ENCODE measurements around the gene HSPB6.
"Not testable (repeated sequence)": the region's sequence is repeated elsewhere in the genome, so short reads cannot be mapped to it uniquely, and the experiment has no call there.

The HSPB6 gene

DNA sequence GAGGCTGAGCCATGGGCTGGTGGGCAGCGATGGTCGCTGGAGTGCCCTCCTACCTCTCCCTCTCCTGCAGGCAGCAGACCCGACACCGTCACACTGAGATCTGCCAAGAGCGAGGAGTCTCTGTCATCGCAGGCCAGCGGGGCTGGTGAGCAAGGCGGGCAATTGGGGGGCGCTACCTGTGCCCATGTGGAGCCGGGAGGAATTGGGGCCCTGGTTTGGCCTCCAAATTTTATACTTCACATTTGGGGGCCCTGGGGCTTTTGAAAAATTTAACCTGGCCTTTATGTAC, 28.5 kb upstream of the HSPB6 start:
- no peak for DNase-seq

DNA sequence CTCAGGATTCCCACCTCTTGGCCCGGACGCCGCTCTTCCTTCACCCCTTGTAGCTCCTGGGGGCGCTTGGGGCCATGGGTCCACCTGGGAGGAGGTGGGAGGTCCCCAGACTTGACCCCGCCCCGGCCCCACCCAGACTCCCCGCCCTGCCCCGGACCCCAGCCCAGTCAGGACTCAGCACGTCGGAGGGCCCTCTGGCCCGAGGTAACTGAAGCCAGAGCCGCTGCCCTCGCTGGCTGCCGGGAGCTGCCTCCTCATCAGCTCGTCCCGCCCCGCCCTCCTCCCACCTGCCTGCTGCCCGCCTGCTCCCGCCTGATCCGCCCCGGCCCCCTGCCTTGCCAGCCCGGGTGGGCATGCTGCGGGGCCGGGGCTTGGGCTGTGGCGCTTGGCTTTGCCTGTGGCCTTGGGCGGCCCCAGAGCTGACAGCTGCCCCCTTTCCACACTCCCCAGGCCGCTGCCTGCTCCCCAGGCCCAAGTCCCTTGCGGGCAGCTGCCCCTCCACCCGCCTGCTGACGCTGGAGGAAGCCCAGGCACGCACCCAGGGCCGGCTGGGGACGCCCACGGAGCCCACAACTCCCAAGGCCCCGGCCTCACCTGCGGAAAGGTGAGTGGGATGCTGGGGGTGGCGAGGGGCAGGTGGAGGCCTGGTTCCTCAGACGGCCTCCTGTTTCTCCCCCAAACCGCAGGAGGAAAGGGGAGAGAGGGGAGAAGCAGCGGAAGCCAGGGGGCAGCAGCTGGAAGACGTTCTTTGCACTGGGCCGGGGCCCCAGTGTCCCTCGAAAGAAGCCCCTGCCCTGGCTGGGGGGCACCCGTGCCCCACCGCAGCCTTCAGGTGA, 27.9 kb upstream of the HSPB6 start:
- DNase-seq = no peak

DNA sequence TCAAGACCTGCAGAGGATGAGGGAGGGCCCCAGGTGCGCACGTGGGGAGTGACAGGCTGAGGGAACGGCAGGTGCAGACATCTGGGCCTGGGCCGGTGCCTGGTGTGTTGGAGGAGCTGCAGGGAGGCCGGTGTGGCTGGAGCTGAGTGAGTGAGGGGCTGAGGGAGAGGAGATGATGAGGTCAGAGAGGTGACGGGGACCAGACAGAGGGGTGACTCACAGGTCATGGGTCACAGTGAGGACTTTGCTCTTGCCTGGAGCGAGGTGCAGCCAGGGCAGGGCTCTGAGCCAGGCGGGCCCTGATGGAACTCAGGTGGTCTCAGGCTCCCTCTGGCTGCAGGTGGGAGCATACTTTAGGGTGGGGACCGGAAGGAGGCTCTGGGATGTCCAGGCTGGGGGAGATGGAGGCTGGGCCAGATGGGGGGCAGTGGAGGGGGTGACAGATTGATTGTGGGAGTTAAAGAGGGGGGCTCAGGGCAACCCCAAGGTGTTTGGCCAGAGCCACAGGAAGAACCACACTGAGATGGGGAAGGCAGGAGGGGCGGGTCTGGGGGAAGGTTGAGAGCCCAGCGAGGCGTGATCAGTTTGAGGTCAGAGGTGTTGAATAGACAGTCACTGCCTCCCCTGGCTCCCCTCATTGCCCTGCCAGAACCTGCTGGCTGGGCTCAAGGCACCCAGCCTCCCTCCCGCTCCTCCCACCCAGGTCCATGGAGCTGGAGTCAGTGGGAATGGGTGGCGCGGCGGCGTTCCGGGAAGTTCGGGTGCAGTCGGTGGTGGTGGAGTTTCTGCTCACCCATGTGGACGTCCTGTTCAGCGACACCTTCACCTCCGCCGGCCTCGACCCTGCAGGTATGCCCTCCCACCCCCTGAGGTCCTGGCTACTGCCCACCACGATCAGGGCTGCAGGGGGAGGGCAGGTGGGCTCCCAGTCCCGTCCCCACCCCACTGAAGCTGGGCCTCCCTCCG, 26.9 kb upstream of the HSPB6 start:
- no peak for DNase-seq

DNA sequence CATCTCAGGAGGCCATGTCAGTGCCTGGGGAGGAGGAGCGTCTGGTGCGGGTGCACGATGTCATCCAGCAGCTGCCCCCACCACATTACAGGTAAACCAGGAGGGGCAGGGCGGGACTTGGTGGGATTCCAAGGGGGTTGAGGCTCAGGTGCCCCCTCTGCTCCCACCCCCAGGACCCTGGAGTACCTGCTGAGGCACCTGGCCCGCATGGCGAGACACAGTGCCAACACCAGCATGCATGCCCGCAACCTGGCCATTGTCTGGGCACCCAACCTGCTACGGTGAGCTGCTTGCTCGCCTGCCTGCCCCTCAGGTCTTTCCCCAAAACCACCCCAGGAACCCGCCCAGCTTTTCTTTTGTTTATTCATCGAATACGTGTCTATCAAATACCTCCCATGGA, 25.8 kb upstream of the HSPB6 start:
- DNase-seq = no peak

DNA sequence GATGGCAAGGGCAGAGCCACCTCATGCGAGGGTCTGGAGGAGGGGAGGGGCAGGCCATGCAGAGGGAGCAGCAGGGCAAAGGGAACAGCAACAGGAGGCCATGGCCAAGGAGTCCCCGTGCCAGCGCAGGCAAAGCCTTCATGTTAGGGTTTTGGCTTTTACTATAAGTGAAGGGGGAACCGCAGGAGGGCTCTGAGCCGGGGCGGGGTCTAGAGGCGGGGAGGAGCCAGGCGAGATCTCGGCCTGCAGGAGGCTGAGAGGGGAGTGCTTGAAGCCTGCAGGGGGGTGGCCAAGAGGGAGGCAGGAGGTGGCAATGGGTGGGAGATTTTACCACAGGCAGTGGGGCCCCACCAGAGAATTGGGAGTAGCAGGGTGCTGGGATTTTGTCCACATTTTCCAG, 24.8 kb upstream of the HSPB6 start:
- DNase-seq = no peak

DNA sequence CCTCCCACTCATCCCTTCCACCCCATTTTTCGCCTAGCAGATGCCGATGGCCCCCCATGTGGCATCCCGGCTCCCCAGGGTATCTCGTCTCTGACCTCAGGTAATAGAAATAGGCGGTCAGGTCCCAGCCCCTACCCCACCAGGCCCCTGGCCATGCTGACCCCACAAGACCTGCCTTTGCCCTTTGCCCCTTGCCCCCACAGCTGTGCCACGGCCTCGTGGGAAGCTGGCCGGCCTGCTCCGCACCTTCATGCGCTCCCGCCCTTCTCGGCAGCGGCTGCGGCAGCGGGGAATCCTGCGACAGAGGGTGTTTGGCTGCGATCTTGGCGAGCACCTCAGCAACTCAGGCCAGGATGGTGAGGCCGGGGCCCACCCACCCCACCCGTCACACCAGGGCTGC, 23.9 kb upstream of the HSPB6 start:
- DNase-seq = no peak

DNA sequence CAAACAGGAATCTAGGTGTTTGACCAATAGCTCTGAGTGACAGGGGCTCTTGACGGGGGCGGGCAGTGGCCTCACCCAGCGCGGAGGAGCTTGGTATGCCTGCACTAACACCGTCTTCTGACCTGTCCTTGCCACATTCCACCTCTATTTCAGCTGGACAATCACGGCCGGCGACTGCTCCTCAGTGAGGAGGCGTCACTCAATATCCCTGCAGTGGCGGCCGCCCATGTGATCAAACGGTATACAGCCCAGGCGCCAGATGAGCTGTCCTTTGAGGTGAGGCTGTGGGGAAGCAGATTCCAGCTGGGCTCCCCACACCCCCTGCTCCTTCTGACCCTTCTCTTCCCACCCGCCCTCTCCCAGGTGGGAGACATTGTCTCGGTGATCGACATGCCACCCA, 23.2 kb upstream of the HSPB6 start:
- DNase-seq = no peak

DNA sequence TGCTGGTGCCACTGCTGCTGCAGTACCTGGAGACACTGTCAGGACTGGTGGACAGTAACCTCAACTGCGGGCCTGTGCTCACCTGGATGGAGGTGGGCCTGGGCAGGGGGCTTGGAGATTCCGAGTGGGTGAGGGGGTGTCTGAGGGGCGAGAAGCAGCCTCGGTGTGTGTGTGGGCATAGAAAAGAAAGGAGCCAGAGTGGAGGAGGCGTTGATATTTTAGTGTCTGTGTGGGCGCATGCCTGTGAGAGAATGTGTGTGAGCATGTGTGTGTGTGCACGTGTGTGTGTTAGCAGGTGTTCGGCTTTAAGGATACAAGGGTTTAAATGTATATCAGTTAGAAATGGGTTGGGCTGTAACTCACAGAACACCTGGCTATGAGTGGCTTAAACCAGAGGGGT, 22.2 kb upstream of the HSPB6 start:
- DNase-seq = no peak

DNA sequence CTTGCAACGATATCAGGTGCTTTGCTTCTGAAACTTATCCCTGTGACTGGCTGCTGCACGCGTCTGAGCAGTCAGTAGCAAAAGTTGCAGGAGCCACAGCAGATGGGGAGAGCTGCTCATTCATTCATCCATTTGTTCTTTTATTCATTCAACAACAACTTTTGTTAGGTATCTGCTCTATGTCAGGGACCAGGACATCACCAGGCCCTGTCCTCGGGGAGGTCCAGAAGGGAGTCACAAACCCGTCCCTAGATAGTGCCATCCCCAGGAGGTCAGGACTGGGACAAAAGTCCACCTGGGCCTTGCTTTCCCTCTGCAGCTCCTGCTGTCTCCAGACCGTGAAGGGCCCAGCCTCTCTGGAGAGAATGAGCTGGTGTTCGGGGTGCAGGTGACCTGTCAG, 21.1 kb upstream of the HSPB6 start:
- DNase-seq = no peak

DNA sequence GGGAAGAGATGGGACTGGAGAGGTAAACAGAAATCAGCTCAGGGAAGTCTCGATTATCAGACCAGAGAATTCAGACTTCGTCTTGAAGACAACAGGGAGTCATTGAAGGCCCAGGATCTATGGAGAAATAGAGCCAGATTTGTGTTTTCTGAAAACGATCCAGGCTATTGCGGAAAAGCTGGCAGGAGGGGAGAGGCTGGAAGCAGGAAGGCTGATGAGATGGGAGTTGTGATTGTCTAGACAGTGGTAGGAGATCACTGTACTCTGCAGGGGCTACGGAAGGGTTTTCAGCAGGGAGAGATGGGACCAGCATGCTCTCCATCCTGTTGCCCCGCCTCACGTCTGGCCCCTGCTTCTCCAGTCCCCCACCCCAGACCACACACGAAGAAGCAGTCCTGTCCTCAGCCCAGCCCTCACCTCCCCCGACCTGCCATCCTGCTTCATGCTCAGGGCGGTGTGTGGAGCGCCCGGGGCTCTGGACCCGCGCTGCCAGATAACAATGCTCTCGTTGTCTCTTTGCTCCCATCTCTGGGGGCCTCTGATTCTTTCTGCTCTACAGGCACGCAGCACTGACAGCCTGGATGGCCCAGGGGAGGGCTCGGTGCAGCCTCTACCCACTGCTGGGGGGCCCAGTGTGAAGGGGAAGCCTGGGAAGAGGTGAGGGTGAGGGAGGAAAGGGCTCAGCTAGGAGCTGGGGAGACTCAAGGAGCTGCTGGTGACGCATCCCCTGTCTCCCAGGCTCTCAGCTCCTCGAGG, 20.4 kb upstream of the HSPB6 start:
- no peak for DNase-seq

DNA sequence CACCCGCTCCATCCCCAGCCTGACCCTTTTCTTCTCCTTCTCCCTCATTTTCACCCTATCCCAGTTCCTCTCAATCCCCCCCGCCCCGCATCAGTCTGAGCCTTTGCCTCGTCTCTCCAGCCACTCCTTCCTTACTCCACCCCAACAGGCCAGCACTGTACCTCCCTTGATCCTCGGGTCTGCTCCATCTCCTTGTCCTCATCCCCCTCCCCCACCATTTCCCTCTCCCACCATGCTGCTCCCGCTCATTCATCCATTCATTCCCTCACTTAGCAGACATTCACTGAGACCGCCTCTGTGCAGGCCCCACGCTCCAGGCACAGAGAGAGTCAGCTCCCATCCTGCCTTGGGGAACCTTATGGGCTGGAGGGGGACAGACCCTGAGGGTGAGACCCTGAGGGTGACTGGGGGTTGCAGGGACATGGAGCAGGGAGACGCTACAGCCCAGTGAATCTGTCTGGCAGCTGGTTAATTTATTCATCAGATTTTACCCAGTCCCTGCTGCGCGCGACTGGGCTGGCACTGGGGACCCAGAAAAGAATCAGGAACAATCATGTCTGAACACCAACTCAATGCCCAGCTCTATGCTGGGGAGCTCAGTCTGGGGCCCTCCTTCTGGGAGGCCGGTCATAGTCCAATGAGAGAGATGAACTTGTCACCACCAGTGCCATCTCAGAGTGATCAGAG, 19.4 kb upstream of the HSPB6 start:
- no peak for DNase-seq

DNA sequence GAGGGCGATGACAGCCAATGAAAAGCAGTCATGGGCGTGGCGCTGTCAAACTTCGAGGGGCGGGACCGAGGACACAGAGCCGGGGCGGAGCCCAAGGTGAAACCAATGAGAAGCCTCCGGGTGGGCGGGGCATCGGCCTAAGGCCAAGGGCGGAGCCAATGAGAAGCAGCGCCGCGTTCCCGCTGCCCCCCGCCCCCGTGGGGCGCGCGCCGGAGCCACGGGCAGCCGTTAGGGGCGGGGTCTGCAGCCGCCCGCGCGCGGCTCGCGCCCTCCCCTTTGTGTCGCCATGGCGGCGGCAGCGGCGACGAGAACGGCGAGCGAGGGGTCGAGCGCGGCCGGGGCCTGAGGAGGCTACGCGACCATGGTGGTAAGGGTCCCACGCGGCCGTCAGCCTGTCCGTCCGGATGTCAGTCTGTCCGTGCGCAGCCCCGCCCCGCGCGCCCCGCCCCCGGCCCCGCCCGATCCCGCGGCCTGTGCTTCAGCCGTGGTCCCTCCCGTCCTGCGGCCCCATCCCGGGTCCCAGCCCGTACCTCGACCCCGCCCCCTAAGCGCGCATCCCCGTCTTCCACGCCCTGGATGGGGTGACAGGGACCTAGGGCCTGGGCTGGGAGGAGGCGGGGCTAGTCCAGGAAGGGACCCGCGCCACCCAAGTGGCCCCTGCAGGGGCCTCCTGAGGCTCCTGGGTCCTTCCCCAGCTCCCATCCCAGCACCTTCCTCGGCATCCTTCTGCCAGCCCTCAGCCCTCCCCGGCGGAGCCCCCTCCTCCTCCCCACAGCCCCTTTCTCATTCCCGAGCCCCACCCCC, 18.7 kb upstream of the HSPB6 start, which contains the start of gene ARHGAP33:
Gene ARHGAP33 (plus strand): TSS at position 267 of the 804 bp plus-strand sequence. CDS start 95 bp downstream, at position 362.
- DNase-seq = peak; percentile 94 to 96

DNA sequence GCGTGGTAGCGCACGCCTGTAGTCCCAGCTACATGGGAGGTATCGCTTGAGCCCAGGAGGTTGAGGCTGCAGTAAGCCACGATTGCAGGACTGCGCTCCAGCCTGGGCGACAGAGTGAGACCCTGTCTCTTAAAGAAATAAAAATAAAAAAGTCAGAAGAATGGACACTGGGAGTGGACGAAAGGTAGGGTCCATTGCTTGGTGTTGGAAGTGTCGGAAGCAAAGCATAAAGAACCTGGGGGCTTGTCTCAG, 18.1 kb upstream of the HSPB6 start:
- DNase-seq = no peak

DNA sequence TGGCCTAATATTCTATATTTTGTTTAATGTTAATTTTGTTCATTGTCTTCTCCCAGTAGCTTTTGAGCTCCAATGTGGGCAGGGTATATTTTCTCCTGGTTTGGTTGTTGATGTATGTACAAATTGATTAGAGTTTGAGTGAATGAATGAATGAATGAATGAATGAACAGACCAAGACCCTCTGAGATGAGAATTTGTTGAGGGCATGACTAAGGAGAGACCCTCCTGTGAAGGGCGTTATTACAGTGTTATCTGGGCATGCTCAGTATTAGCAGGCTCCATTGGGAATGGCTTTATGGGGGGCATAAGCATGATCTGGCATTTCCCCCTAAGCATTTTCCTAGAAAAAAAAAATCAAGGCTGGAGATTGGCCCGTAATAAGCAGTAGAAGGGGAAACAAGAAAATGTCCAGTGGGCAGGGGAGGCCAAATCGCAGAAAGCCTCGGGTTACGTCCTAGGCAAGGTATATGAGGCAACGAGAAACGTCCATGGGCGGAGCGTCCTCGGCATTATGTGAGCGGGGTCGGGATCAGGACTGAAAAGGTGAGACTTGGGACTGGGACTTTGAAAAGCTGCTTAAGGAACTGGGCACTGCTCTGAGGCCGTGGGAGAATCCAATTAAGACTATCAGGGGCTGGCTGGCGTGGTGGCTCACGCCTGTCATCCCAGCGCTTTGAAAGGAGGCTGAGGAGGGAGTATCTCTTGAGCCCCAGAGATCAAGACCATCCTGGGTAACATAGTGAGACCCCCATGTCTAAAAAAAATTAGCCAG, 17.6 kb upstream of the HSPB6 start:
- DNase-seq = no peak

DNA sequence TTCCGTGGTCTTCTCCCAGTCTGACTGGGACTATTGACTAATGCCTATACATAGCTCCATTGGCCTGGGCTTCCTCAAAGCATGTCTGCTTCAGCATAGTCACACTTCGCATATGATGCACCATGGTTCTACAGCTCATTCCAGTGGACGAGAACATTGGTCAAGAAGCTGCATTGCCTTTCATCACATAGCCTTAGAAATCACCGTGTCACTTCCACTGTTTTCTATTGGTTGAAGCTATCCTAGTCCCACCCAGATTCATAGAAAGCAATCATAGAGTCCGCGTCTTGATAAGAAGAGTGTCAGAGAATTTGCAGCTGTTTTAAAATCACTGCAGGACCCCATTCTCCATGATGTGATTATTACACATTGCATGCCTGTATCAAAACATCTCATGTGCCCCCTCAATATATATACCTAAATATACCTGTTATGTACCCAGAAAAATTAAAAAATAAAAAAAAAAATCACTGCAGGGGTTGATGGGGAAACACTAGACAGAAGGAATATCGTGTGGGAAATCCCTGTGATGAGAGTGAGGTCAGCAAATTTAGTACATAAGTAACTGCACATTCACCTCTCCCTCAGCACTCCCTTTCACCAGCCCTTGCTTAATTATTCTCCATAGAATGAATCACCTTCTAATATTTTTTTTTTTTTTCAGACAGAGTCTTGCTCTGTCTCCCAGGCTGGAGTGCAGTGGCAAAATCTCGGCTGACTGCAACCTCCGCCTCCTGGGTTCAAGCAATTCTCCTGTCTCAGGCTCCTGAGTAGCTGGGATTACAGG, 16.4 kb upstream of the HSPB6 start:
- DNase-seq = no peak

DNA sequence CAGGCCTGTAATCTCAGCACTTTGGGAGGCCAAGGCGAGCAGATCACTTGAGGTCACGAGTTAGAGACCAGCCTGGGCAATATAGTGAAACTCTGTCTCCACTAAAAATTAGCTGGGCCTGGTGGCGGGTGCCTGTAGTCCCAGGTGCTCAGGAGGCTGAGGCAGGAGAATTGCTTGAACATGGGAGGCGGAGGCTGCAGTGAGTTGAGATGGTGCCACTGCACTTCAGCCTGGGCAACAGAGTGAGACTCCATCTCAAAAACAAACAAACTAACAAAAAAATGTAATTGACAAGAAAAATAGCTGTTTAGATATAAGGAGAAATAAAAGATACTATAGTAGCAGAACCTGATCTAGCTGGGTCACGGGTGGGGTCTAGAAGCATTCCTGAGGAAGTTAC, 15.5 kb upstream of the HSPB6 start:
- DNase-seq = not testable (repeated sequence)

DNA sequence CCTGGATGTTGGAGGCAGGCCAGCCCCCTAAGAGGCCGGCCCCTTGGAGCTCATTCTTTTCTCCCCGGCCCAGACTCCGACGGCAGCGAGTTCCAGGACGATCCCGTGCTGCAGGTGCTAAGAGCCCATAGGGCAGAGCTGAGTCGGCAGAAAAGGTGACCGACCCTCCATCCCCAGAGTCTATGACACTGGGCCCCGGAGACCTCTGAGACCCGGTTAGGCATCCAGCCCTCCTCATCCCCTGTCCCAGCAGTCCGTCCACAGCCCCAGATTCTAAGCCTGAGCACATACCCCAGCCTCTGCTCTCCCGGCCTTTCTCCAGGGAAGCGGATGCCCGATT, 11.2 kb upstream of the HSPB6 start:
- DNase-seq = no peak

DNA sequence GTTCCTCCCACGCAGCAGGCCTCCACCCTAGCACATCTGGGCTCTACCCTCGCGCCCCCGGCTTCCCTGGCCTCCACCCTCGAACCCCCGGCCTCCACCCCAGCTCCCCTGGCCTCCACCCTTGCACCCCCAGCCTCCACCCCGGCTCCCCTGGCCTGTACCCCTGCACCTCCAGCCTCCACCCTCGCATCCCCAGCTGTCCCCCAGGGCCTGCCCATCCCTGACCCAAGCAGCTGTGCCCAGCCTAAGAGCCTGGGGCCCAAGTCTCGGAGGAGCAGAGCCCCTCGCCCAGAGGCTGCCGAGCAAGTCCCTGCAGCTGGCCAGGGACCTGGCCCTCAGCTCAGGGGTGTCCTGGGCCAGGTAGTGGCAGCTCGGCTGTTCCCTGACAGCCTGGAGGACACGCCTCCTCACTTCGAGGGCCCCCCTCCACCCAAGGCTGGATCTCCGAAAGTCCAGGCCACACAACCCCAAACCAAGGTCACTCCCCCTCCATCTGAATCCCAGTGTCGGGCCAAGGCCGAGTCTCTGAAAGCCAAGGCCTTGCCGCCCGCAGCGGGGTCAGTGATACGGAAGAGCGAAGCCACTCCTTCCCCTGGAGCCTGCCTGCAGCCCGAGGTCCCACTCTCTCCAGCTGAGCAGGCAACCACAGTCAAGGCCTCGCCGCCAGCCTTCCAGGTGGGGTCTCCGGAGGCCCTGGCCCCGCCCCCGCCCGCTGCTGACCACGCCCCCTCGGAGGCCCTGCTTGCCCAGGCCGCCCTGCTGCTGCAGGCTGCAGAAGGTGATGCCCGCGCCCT, 10.7 kb upstream of the HSPB6 start:
- no peak for DNase-seq

DNA sequence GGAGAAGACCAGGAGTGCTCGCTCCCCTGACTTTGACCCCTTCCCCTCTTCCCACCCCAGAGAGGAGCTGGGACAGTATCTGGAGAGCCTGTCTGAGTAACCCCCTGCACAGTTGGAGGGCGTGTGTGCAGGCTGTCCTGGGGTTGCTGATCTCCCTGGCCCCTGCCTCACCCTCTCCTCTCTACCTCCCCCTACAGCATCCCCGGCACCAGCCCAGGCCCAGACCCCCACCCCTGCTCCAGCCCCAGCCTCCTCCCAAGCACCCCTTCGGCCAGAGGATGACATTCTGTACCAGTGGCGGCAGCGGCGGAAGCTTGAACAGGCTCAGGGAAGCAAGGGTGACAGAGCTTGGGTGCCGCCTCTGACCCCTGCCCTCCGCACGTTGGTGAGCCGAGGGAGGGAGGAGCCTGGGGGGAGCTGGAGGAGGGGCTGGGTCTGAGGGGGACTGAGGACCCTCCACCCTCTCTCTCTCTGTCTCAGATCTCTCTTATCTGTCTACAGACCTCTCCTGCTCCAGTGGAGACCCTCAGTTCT, 9.8 kb upstream of the HSPB6 start:
- DNase-seq = no peak
